T-helper 9 cell (primary cell): Measurements from ENCODE around the gene MXRA8.
A peak's percentile ranks its signal among the peaks of the same experiment; 100 is the strongest.

Experiments used
- DNase-seq: peaks from one replicate; pipeline ENCODE4 v3.0.0-alpha.2; 2020

MXRA8 gene

GRCh38 chr1:1365875-1366698 is 7.7 kb upstream of the MXRA8 start:
- DNase-seq = no peak

DNA sequence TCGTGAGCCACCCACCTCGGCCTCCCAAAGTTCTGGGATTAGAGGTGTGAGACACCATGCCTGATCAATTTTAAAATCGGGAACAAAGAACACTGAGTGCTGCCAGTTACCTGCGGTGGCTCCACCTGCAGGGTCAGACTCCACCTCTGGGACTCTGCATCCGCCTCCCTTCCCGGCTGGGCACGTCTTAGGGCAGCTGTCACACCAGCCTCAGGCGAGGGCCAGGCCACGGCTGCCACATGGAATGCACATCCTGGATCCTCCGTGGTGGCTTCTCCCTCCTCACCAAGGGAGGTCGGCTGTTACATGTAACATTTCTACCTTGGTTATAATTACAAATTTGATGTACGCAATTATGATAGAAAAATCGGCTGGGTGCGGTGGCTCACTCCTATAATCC is 5.9 kb upstream of the MXRA8 start:
- DNase-seq = no peak

- no peak for DNase-seq
Observed at GRCh38 chr1:1361982-1362423, 3.6 kb upstream of the MXRA8 start.

DNA sequence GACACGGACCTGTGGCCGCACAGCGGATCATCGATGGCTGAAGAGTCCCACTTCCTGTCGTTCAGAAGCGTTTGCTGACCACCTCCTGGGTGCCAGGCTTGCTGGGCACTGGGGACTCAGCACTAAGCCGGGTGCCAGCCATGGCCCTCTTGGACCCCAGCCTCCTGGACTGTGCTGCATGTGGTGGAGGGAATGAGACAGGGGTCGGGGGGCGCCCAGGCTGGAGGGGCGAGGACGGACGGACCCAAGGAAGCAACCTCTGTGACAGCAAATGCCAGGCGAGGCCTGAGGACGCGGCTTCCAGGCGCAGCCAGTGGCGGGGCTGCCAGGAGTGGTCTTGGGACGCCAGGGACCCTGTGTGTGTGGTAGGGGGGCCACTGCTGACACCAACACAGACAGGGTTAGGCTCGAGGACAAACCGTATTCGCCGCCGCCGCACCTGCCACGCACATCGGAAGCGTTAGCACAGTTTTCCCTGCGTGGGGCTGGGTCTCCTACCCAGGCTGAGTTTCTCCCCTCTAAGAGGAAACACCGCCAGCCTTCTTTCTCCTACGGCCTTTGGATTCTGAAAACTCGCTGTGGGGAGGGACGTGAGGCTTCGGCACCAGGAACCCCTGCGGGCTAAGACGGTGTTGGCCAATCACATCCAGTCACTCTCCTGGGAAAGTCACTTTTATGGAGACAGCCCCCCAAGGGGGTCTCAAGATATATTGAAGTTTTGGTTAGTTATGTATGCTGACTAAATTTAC is 3.1 kb upstream of the MXRA8 start:
- no peak for DNase-seq

DNA sequence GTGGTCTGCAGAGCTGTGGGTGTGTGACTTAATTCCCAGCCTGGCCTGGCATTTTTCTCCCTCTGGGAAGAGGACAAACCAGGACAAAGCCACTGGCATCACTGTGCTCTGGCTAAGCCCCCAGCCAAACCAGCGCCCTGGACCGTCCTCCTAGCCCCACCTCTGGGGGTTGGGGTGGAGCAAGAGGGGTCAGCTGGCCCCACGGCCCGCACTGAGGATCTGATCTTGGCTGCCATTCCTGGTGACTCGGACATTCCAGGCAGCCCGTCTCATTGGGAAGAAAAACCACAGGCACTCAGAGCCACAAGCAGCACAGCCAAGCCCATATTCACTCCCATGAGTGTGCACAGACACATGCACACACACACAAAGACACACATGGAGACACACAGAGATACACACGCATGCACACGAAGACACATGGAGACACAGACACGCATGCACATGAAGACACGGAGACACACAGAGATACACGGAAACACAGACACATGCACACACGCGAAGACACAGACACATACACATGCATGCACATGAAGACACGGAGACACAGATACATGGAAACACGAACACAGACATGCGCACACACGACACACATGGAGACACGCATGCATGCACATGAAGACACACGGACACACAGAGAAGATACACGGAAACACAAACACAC is 2.3 kb upstream of the MXRA8 start:
- DNase-seq = no peak

DNA sequence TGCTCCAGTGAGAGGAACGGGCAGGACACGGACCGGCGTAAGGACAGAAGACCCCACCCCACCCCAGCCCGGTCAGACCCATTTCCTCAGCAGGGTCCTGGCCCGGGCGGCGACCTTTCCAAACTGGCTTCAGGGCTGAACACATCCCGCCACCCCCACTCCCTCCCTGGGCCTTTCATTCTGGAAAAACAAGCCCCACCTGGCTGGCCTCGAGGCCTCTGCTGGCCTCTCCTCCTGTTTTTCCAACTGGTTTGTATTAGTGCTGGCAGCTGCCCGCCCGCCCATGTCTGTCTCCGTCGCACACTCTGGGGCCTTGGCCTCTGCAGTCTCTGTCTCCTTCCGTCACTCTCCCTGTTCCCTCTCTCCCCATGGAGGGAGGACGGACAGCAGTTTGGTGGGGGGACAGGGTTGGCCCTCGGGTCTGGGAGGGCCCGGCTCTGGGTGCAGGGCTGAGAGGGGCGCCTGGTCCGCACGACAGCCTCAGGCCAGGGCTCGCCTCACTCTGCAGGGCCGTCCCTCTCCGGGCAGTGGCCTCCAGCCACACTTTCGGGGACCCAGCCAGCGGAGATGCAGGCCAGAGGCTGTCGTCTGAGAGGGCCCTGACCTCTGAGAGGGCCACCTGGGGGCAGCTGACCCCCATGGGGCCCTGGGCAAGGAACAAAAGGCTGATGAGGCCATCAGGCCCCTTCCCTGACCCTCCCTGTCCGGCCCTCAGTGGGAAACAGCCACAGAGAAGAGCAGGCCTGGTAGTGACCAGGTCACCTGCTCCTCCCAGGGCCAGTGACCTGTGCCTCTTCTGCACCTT is 1.5 kb upstream of the MXRA8 start:
- DNase-seq = no peak

- no peak for DNase-seq
Observed at GRCh38 chr1:1359308-1359663, 931 bp upstream of the MXRA8 start.

DNA sequence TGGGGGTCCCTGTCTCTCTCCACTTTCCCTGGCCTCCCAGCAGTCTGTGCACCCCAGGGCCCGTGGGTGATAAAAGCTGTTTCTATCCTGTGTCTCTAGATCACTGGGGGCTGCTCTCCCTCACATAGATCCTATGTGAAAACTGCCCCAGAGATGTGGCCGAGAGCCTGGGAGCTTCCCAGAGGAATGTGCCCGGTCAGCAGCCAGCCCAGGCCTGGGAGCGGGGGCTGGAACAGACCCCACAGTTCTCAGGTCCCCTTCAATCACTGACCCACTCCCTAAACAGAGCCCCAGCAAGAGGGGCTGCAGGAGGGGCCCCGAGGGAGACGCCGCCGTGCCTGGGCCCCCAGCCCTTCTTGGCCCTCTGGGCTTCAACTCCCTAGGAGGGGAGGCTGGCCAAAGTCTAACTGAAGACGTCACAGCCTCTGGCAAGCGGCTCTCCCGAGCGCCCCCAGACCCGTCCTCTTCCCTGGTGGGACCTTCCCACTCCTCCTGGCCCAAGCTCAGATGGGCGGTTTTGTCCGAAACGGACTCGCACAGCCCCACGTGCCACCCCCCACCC is 403 bp downstream of the MXRA8 start:
- no peak for DNase-seq

DNA sequence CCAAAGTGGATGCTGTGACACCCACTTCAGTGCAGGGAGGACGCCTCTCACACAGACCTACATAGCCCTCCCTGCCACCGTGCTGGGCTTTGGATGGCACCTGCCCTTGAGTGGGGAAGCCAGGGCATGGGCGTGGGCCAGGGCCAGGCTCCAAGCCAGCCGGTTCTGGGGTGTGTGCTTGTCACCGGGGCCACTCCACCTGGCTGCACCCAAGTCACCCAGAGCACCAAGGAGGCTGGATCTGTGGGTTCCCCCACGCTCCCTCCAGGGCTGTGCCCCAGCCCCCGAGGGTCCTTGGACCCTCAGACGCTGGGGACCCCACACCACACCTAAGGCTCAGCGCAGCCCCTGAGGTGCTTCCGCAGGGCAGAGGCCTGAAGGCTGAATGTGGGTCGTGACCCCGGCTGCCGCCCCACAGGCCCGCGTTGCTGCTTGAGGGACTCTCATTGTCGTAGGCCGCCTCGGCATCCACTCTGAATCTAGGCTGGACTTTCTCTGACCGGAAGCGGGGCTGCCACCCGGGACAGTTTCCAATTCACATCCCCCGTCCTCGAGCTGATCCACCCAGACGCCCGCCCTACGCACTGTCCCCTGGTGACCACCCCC is 1.5 kb downstream of the MXRA8 start:
- DNase-seq = no peak

- DNase-seq = no peak
Observed at GRCh38 chr1:1356166-1356795, 2.1 kb downstream of the MXRA8 start.

- DNase-seq = no peak
Observed at GRCh38 chr1:1355416-1355815, 2.9 kb downstream of the MXRA8 start.

DNA sequence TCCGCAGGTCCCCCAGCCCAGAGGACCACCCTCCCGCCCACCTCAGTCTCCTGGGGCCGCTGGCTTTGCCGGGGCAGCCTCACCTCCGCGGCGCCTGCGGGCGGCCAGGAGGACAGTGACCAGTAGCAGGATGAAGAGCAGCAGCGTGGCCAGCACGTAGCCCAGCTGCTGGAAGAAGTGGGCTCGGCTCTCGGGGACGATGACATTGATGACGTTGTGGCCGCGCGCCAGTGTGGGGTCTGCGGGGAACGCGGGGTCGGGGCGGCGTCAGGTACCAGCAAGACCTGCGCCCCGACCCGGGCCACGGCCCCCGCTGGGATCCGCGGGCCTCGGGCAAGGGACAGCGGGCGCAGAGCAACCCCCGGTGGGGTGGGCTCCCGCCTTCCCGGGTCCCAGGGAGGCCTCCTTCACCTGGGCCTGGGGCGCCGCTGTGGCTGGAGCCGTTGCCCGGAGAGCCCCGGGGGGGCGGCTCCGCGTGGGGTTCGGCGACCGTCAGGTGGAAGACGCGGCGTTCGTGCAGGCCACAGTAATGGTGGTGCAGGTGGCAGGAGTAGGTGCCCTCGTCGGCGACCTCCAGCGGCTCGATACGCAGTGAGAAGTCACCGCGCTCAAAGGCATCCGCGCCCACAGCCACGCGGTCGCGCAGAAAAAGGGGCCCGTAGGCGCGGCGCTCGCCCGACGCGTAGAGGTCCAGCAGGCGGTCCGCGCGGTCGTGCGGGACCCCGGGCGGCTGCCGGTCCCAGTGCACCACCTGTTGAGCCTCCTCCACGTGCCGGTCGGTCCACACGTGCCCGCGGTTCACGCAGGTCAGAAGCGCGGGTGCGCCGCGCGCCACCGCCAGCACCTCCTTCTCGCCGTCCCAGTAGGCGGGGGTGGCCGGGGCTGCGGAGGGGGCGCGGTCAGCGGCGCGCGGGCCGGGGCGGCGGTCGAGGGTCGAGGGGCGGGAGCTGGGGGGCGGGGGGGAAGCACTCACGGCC is 3.8 kb downstream of the MXRA8 start:
- no peak for DNase-seq

GRCh38 chr1:1353389-1354151 is 4.8 kb downstream of the MXRA8 start:
- no peak for DNase-seq

GRCh38 chr1:1352786-1353388 is 5.5 kb downstream of the MXRA8 start:
- no peak for DNase-seq

DNA sequence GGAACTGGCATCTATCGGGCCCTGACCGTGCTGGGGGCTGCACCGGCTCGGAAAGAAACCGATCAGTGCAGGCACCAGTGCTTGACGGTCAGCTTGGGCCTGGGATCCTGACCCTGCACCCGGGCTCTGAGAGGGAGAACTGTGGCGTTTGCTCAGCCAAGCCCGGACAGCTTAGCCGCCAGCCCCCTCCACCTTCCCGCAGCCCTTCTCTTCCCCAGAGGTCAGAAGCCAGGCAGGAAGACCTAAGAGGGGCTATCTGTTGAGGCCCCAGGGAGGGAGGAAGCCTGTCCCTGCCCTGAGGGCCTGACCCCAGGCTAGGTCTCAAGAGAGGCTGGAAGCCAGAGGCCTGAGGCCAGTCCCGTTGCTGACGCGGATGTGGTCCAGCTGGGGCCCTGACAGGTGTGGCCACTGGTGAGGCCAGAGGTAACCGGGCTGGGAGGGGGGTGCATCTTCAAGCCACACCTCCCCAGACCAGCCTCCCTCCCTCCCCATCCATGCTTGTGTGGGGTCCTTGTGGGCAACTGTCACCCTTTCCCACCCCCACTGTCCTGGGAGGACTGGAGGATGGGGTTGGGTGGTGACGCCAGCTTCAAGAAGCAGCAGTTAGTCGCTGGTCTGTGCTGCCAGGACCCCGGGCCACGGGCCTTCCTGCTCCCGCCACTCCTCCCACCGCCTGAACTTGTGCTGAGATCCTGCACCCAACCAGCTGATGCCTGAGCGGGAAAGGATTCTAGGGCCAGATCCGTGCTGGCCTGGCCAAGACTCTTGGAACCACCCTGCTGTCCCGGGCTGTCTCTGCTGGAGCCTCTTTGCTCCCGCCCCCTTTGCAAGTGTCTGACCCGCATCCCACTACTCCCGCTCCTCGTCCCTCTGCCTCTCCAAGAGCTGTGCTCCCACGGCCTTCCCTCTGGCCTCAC is 6.6 kb downstream of the MXRA8 start:
- no peak for DNase-seq

- DNase-seq = peak; percentile 73
Observed at GRCh38 chr1:1349256-1350012, 8.9 kb downstream of the MXRA8 start, which contains the start of gene DVL1. DVL1 (minus strand) TSS chr1:1349418; CDS start chr1:1349065, 353 bp downstream.
